22Rv1 (cell line): ENCODE measurements around the gene SNX3.

ENCODE experiments used
- H3K27ac ChIP-seq: fragments of 450-650 bp; 2 replicates; pipeline ENCODE4 v1.5.1; 2017
- CTCF ChIP-seq: fragments of 450-650 bp; IDR thresholded peaks from 2 replicates; pipeline ENCODE4 v1.5.1; 2017; ENCODE audit warnings: mild to moderate bottlenecking
- ZFX ChIP-seq: fragments of 450-650 bp; IDR thresholded peaks from 2 replicates; pipeline ENCODE4 v1.6.1; 2017; ENCODE audit warnings: antibody characterized with exemption, borderline replicate concordance

Gene SNX3

GRCh38 chr6:108175592-108176279 lies 85.1 kb downstream of the SNX3 start:
- TF ChIP-seq ZFX (no peak), CTCF (peak; percentile 86)
- no peak overlapping the region for H3K27ac ChIP-seq

DNA sequence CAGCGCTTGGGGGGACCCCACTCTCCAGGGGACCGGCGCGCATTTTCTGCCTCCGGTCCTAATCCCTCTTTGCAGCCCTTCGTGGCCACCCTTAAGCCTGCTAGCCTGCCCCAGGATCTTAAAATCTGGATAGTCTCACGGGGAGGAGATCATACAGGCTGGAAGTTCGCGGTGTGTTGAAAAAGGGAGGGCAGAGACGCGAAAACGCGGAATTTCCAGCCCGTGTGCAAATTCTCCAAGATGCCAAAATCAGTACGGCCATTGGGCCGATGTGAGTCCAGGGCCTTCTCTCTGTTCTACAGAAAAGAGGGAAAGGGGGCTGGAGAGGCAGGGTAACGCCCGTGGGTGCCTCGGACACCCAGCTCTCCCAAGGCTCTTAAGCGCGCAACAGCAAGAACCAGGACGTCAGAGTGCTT lies 85.7 kb downstream of the SNX3 start:
- no peak for TF ChIP-seq ZFX
- TF ChIP-seq CTCF: no peak
- H3K27ac ChIP-seq: no peak overlapping the region

GRCh38 chr6:108174371-108175175 lies 86.3 kb downstream of the SNX3 start:
- TF ChIP-seq ZFX (no peak), CTCF (no peak)
- H3K27ac ChIP-seq: no peak overlapping the region

DNA sequence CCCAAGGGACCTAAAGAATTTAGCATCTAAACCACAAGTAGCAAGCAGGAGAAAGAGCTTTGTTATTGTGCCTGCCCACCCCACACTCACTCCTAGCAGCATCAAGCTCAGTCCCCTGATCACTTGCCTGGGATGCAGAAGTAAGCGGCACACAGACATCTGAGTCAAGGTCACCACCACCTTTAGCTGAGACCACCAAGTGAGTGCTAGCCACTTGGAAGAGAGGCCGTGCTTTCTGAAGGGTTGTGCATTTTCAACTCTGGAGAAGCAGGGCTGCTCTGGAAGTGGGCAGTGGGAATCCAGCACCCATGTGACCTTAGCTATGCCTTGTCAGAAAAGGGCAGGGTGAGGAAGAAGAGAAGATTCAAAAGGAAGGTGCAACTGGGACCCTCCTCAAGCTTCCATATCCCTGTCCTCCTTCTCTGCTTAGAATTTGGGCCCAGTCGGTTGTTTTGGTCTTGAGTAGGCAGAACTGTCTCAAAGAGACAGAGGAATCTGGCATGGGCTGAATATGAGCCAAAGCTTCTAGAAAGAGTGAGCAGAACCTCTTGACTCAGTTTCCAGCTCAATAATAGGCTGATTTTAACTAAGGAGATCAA lies 88.8 kb downstream of the SNX3 start:
- TF ChIP-seq ZFX (no peak), CTCF (no peak)
- H3K27ac ChIP-seq: no peak overlapping the region

GRCh38 chr6:108171291-108171917 lies 89.4 kb downstream of the SNX3 start:
- no peak for TF ChIP-seq ZFX
- TF ChIP-seq CTCF: no peak
- no peak overlapping the region for H3K27ac ChIP-seq

GRCh38 chr6:108170332-108171290 lies 90.2 kb downstream of the SNX3 start:
- H3K27ac ChIP-seq: no peak overlapping the region
- TF ChIP-seq ZFX (no peak), CTCF (no peak)
